Neuronal stem cell (in vitro differentiated cells): ENCODE measurements around the gene MTF1. TPM values are rescaled to one million over a fixed set of nuclear protein-coding genes. Genes with fewer than 3 reads are reported as not detected.
"Not testable (repeated sequence)": the region's sequence is repeated elsewhere in the genome, so short reads cannot be mapped to it uniquely, and the experiment has no call there.

Experiments
- DNase-seq: peaks from one replicate; pipeline ENCODE4 v3.0.0-alpha.2; 2013; ENCODE audit warnings: low spot score
- H2AFZ ChIP-seq: one replicate; pipeline ENCODE4 v1.6.1; 2013; ENCODE audit warnings: mild to moderate bottlenecking, low read length, inconsistent platforms
- H2AK5ac ChIP-seq: 2 replicates; pipeline ENCODE4 v1.6.1; 2013; ENCODE audit warnings: low read depth, mild to moderate bottlenecking, inconsistent platforms, low read length, moderate library complexity, mixed read lengths
- H2BK120ac ChIP-seq: 2 replicates; pipeline ENCODE4 v1.6.1; 2013; ENCODE audit warnings: low read depth, mild to moderate bottlenecking, inconsistent platforms, low read length, moderate library complexity, mixed read lengths
- H2BK12ac ChIP-seq: one replicate; pipeline ENCODE4 v1.6.1; 2013; ENCODE audit warnings: low read length, inconsistent platforms
- H2BK15ac ChIP-seq: 2 replicates; pipeline ENCODE4 v1.6.1; 2013; ENCODE audit warnings: mild to moderate bottlenecking, low read length, inconsistent platforms, mixed read lengths
- H2BK5ac ChIP-seq: one replicate; pipeline ENCODE4 v1.6.1; 2013; ENCODE audit warnings: inconsistent platforms, mild to moderate bottlenecking, low read length, moderate library complexity
- H3K14ac ChIP-seq: one replicate; pipeline ENCODE4 v1.6.1; 2013; ENCODE audit warnings: low read length, inconsistent platforms
- H3K18ac ChIP-seq: 2 replicates; pipeline ENCODE4 v1.6.1; 2013; ENCODE audit warnings: low read length, inconsistent platforms
- H3K23ac ChIP-seq: 2 replicates; pipeline ENCODE4 v1.6.1; 2013; ENCODE audit warnings: low read depth, mild to moderate bottlenecking, mixed read lengths, low read length, inconsistent platforms; ENCODE audit not compliant: poor library complexity
- H3K27ac ChIP-seq: replicated peaks from 3 replicates; pipeline ENCODE4 v1.5.1; 2013; ENCODE audit warnings: low read length, inconsistent platforms
- H3K27me3 ChIP-seq, 3 experiments: 2 replicates each; pipeline ENCODE4 v1.6.1; 2013; ENCODE audit warnings: low read length in 3 of 3, mild to moderate bottlenecking in 2 of 3, inconsistent platforms in 1 of 3, low read depth in 1 of 3, mixed read lengths in 1 of 3, moderate library complexity in 1 of 3; ENCODE audit not compliant: control insufficient read depth in 3 of 3, insufficient read depth in 3 of 3
- H3K36me3 ChIP-seq, 2 donors: replicated peaks in 1 of 2; 2 replicates each; pipeline ENCODE4 v1.6.1; 2013; ENCODE audit warnings: low read length in 2 of 2; ENCODE audit not compliant: control insufficient read depth in 2 of 2, insufficient read depth in 2 of 2
- H3K4ac ChIP-seq: 2 replicates; pipeline ENCODE4 v1.6.1; 2013; ENCODE audit warnings: inconsistent platforms, mild to moderate bottlenecking, low read length, moderate library complexity
- H3K4me1 ChIP-seq, 2 donors: 1 replicate in 1 of 2; 2 replicates in 1 of 2; pipeline ENCODE4 v1.6.1; 2013; ENCODE audit warnings: low read length in 2 of 2, low read depth in 1 of 2; ENCODE audit not compliant: control insufficient read depth in 2 of 2, insufficient read depth in 1 of 2
- H3K4me2 ChIP-seq: one replicate; pipeline ENCODE4 v1.6.1; 2013; ENCODE audit warnings: mild to moderate bottlenecking, low read length, inconsistent platforms; ENCODE audit not compliant: insufficient read depth, poor library complexity, severe bottlenecking
- H3K4me3 ChIP-seq, 2 donors: 2 replicates each; pipeline ENCODE4 v1.5.1; 2013; ENCODE audit warnings: low read length in 2 of 2, mild to moderate bottlenecking in 2 of 2, inconsistent platforms in 1 of 2, moderate library complexity in 1 of 2
- H3K79me1 ChIP-seq: one replicate; pipeline ENCODE4 v1.6.1; 2013; ENCODE audit warnings: low read depth, mild to moderate bottlenecking, inconsistent platforms, low read length, moderate library complexity
- H3K9ac ChIP-seq: one replicate; pipeline ENCODE4 v1.6.1; 2013; ENCODE audit warnings: mild to moderate bottlenecking, low read depth, low read length, inconsistent platforms; ENCODE audit not compliant: poor library complexity
- H3K9me3 ChIP-seq, 2 donors: replicated peaks in 1 of 2; 2 replicates each; pipeline versions ENCODE3 to v1.6.1; 2013; ENCODE audit warnings: low read length in 2 of 2, mild to moderate bottlenecking in 2 of 2, inconsistent platforms in 1 of 2, low read depth in 1 of 2, mixed read lengths in 1 of 2, moderate library complexity in 1 of 2; ENCODE audit not compliant: control insufficient read depth in 2 of 2, insufficient read depth in 1 of 2
- H4K8ac ChIP-seq: one replicate; pipeline ENCODE4 v1.6.1; 2013; ENCODE audit warnings: low read depth, mild to moderate bottlenecking, inconsistent platforms, low read length, moderate library complexity
- H4K91ac ChIP-seq: one replicate; pipeline ENCODE4 v1.6.1; 2013; ENCODE audit warnings: low read length, low read depth, mild to moderate bottlenecking, inconsistent platforms; ENCODE audit not compliant: poor library complexity
- WGBS, 2 donors: extraction: QIAGEN DNeasy Blood & Tissue Kit; methylation state at CpG; one replicate each; pipeline ENCODE4 v1.1.7; 2013; ENCODE audit warnings: missing lambda C conversion rate in 2 of 2, mixed read lengths in 1 of 2; ENCODE audit not compliant: insufficient read length in 2 of 2, insufficient replicate concordance in 1 of 2; ENCODE audit errors: extremely low coverage in 2 of 2; 5-methylcytosine and 5-hydroxymethylcytosine counted together
- polyA plus RNA-seq, 2 experiments: library from polyadenylated mRNA; stranded (reverse); fragments of 200-250 nt; gene quantifications; one replicate each; pipeline ENCODE4 v1.2.3, GENCODE V29; 2013

The MTF1 gene
- polyA plus RNA-seq (2013, experiment 1 of 2) = 4.5 TPM
- 4.8 TPM for polyA plus RNA-seq (2013, experiment 2 of 2)

DNA sequence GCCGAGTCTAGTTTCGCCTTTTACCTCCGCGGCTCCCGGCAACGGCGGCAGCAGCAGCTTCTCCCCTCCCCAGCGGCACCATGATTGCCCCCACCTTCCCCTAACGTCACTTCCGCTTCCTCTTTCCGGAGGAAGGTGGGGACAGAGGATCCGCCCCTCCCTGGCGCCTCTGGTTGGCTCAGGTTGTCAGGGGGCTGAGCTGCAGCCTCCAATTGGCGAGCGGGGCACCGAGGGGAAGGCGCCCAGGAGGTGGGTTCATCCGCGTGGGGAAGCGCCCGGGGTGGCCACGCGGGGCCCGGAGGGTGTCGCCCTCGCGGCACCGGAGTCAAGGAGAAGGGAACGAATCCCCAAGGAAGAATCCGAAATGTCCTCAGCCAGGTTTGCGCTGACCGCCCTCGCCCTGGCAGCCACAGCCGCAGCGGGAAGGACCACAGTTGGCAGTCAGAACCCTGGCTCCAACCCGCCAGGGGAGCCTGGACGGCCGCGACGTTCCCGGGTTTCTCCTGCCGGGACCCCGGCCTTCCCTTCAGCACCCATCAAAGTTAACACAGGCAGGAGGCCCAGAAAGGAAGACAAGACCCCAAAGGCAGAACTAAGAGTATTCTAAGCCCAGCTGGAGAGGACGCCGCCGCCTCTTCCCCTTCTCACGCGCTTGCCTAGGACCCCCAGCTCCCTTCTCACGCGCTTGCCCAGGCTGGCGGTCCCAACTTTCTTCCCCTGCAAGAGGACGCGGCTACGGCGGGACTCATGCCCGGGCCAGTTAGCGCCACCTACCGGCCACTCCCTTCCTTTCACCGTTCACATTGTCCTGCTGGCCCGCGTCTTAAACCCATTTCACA is at the start of gene MTF1:
MTF1 (minus strand) TSS at position 86 of the 839 bp plus-strand sequence. CDS start 1,934 bp downstream, outside the sequence.
- H2AFZ ChIP-seq = peak within 1 kb of the TSS; percentile 96
- peak within 1 kb of the TSS; percentile 79 for H3K27ac ChIP-seq
- peak within 1 kb of the TSS; percentile 31 for H3K14ac ChIP-seq
- peak within 1 kb of the TSS; percentile 94 for H3K18ac ChIP-seq
- H3K23ac ChIP-seq = peak within 1 kb of the TSS; percentile 98
- H3K27me3 ChIP-seq = no peaks in the 10 kb centered on the region
- no peaks in the 10 kb centered on the region for H3K9me3 ChIP-seq
- no peak within 1 kb of the TSS for H4K91ac ChIP-seq
- WGBS, 2 donors = no CpG with 5 or more reads among the region's 61 CpGs
- peaks cover 3 to 9% of the 10 kb centered on the region in 2 donors for H3K4me1 ChIP-seq
- peak within 1 kb of the TSS; percentile 97 for H4K8ac ChIP-seq
- peak within 1 kb of the TSS; percentile 91 to 96 for H3K4me3 ChIP-seq
- H3K79me1 ChIP-seq = no peaks in the 10 kb centered on the region
- H2BK5ac ChIP-seq = peak within 1 kb of the TSS; percentile 82
- peak; percentile 96 for DNase-seq
- peak within 1 kb of the TSS; percentile 83 for H3K4me2 ChIP-seq
- H2AK5ac ChIP-seq = no peak within 1 kb of the TSS
- no peak within 1 kb of the TSS for H3K4ac ChIP-seq
- H2BK15ac ChIP-seq = peak within 1 kb of the TSS; percentile 16
- H2BK12ac ChIP-seq = no peak within 1 kb of the TSS
- H3K9ac ChIP-seq = peak within 1 kb of the TSS; percentile 86
- peak within 1 kb of the TSS; percentile 38 for H2BK120ac ChIP-seq
- H3K36me3 ChIP-seq = peaks cover 15 to 45% of the 10 kb centered on the region in 2 donors

DNA sequence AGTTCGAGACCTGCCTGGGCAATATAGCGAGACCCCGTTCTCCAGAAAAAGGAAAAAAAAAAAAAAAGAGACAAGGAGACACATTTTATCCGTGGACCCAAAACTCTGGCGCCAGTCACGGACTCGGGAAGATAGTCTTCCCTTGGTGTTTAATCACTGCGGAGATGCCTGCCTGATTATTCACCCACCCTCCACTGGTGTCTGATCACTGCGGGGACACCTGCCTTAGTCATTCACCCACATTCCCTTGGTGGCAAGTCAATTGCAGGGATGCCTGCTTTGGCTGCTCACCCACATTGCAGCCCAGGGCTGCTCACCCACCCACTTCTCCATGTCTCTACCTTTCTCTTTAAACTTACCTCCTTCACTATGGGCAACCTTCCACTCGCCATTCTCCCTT is 49.1 kb upstream of the MTF1 start:
- not testable (repeated sequence) for H3K9ac ChIP-seq, H2BK12ac ChIP-seq, H2AK5ac ChIP-seq, H3K79me1 ChIP-seq, H3K4me1 ChIP-seq, H3K36me3 ChIP-seq, H2AFZ ChIP-seq, H2BK5ac ChIP-seq, H3K18ac ChIP-seq, H3K4ac ChIP-seq, H3K27ac ChIP-seq, H4K91ac ChIP-seq, H3K4me2 ChIP-seq, DNase-seq, H3K4me3 ChIP-seq, H4K8ac ChIP-seq, H2BK15ac ChIP-seq, H3K14ac ChIP-seq, H2BK120ac ChIP-seq, H3K23ac ChIP-seq, H3K27me3 ChIP-seq
- no CpG with 5 or more reads among the region's 10 CpGs for WGBS, 2 donors
- H3K9me3 ChIP-seq = peaks cover 0 to 12% of the 10 kb centered on the region in 2 donors

DNA sequence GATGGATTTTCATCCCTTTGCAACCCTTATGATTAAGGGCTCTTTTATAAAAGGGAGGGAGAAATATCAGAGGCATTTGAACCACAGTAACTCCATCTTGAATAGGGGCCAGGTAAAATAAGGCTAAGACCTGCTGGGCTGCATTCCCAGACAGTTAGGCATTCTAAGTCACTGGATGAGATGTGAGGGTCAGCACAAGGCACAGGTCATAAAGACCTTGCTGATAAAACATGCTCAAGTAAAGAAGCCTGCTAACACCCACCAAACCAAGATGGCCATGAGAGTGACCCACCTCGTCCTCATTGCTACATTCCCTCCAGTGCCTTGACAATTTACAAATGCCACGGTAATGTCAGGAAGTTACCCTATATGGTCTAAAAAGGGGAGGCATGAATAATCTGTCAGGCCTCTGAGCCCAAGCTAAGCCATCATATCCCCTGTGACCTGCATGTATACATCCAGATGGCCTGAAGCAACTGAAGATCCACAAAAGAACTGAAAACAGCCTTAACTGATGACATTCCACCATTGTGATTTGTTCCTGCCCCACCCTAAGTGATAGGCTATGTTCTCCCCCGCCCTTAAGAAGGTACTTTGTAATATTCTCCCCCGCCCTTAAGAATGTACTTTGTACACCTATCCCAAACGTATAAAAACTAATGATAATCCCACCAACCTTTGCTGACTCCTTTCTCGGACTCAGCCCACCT is 48.2 kb upstream of the MTF1 start:
- H3K9ac ChIP-seq, H3K27me3 ChIP-seq, H4K8ac ChIP-seq, H3K27ac ChIP-seq, H3K4me3 ChIP-seq, H4K91ac ChIP-seq, H3K4me1 ChIP-seq, H2BK15ac ChIP-seq, H2AK5ac ChIP-seq, H3K14ac ChIP-seq, H3K23ac ChIP-seq, H3K18ac ChIP-seq, DNase-seq, H2BK120ac ChIP-seq, H3K79me1 ChIP-seq, H2BK12ac ChIP-seq, H3K4ac ChIP-seq, H2BK5ac ChIP-seq, H2AFZ ChIP-seq, H3K4me2 ChIP-seq, H3K36me3 ChIP-seq: not testable (repeated sequence)
- WGBS, 2 donors = no CpG with 5 or more reads among the region's 6 CpGs
- peaks cover 0 to 12% of the 10 kb centered on the region in 2 donors for H3K9me3 ChIP-seq

DNA sequence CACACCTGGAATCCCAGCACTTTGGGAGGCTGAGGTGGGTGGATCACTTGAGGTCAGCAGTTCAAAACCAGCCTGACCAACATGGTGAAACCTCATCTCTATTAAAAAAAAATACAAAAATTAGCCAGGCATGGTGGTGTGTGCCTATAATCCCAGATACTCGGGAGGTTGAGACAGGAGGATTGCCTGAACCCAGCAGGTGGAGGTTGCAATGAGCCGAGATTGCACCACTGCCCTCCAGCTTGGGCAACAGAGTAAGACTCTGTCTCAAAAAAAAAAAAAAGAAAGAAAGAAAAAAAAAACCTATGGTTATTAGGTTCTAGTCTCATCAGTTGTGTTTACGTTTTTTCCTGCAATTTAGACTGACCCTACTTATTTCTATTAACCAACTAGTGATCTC is 47.2 kb upstream of the MTF1 start:
- not testable (repeated sequence) for H2AK5ac ChIP-seq, H3K4me1 ChIP-seq, H3K27ac ChIP-seq, H3K79me1 ChIP-seq, H3K4me2 ChIP-seq, H3K23ac ChIP-seq, H4K8ac ChIP-seq, H3K27me3 ChIP-seq, H2BK12ac ChIP-seq, H3K9ac ChIP-seq, H3K4ac ChIP-seq, H3K18ac ChIP-seq, H4K91ac ChIP-seq, H2BK15ac ChIP-seq, H2BK120ac ChIP-seq, H3K14ac ChIP-seq, H3K4me3 ChIP-seq, H2AFZ ChIP-seq, H3K36me3 ChIP-seq, DNase-seq, H2BK5ac ChIP-seq
- H3K9me3 ChIP-seq = peaks cover 0 to 12% of the 10 kb centered on the region in 2 donors
- no CpG with 5 or more reads among the region's 3 CpGs for WGBS, 2 donors
